Gastroesophageal sphincter (tissue), 4 donors: Measurements from ENCODE around the gene KPNA6. TPM values are rescaled to one million over a fixed set of nuclear protein-coding genes. Genes with fewer than 3 reads are reported as not detected.
A peak's percentile ranks its signal among the peaks of the same experiment; 100 is the strongest.

Source experiments
- ATAC-seq: fragments of 150-250 bp; one replicate; pipeline ENCODE4 v1.9.1; 2016; ENCODE audit warnings: mild to moderate bottlenecking, moderate library complexity
- H3K27ac ChIP-seq, 4 donors: fragments of 200-600 bp; sonication (generic) in 3 of 4; 1 replicate in 3 of 4; 2 replicates in 1 of 4; pipeline ENCODE4 v1.5.1; 2016 to 2019
- H3K27me3 ChIP-seq: fragments of 200-600 bp; sonication (generic); one replicate; pipeline ENCODE4 v1.5.1; 2019
- H3K36me3 ChIP-seq, 2 donors: fragments of 200-600 bp; sonication (generic); one replicate each; pipeline ENCODE4 v1.5.1; 2019; ENCODE audit warnings: control low read depth in 1 of 2
- H3K4me1 ChIP-seq, 3 donors: fragments of 200-600 bp; sonication (generic); 1 replicate in 2 of 3; 2 replicates in 1 of 3; pipeline ENCODE4 v1.5.1; 2016 to 2019; ENCODE audit warnings: control low read depth in 2 of 3
- H3K4me3 ChIP-seq, 2 donors: fragments of 200-600 bp; sonication (generic); one replicate each; pipeline ENCODE4 v1.5.1; 2019; ENCODE audit warnings: mild to moderate bottlenecking in 1 of 2, moderate library complexity in 1 of 2
- H3K9me3 ChIP-seq, 3 donors: fragments of 200-600 bp; sonication (generic); one replicate each; pipeline ENCODE4 v1.5.1; 2017 to 2019; ENCODE audit warnings: control low read depth in 2 of 3
- CTCF ChIP-seq, 4 experiments: fragments of 200-600 bp in 2 of 4; fragments of 450-650 bp in 2 of 4; sonication (generic) in 1 of 4; IDR thresholded peaks; one replicate each; pipeline ENCODE4 v1.5.1; 2017 to 2019; ENCODE audit warnings: antibody characterized with exemption in 4 of 4, mild to moderate bottlenecking in 2 of 4, moderate library complexity in 2 of 4
- EP300 ChIP-seq: sonication (generic); formaldehyde crosslinking; IDR thresholded peaks from one replicate; pipeline ENCODE4 v1.6.1; 2017; ENCODE audit warnings: antibody characterized with exemption, mild to moderate bottlenecking
- POLR2A ChIP-seq, 2 donors: fragments of 450-650 bp; IDR thresholded peaks; one replicate each; pipeline ENCODE4 v1.6.1; 2017; ENCODE audit warnings: antibody characterized with exemption in 2 of 2, mild to moderate bottlenecking in 2 of 2, moderate library complexity in 1 of 2
- POLR2AphosphoS5 ChIP-seq: sonication (generic); formaldehyde crosslinking; IDR thresholded peaks from one replicate; pipeline ENCODE4 v1.6.1; 2017; ENCODE audit warnings: antibody characterized with exemption
- WGBS, 2 donors: methylation state at CpG; one replicate each; pipeline ENCODE4 v1.1.5; 2018; ENCODE audit warnings: low coverage in 1 of 2; 5-methylcytosine and 5-hydroxymethylcytosine counted together
- total RNA-seq, 4 donors: library from RNA; depleted of rRNA; stranded (reverse); fragments of >200 nt; gene quantifications; one replicate each; pipeline ENCODE4 v1.1.0, GENCODE V29; 2016

KPNA6 gene
- total RNA-seq, 4 donors from 2014 or later: 52.9 to 70.4 (median 57.6) TPM

GRCh38 chr1:32091176-32091575 lies 16.7 kb upstream of the KPNA6 start:
- H3K27me3 ChIP-seq: no peaks in the 10 kb centered on the region
- 94 to 100% methylated on average over 5 to 8 of the region's 8 CpGs for WGBS, 2 donors
- H3K9me3 ChIP-seq: no peaks in the 10 kb centered on the region
- TF ChIP-seq EP300: no peak
- no peak for TF ChIP-seq CTCF (IDR thresholded peaks at IDR 0.05)
- TF ChIP-seq POLR2AphosphoS5: no peak
- TF ChIP-seq POLR2A (IDR thresholded peaks at IDR 0.05): no peak
- ATAC-seq: no peak
- no peaks in the 10 kb centered on the region for H3K4me1 ChIP-seq
- no peak overlapping the region for H3K4me3 ChIP-seq
- no peak overlapping the region for H3K27ac ChIP-seq
- H3K36me3 ChIP-seq: peaks cover 0 to 92% of the 10 kb centered on the region in 2 donors

- Histone ChIP-seq H3K27ac (no peak overlapping the region), H3K4me3 (no peak overlapping the region), H3K4me1 (no peaks in the 10 kb centered on the region), H3K9me3 (no peaks in the 10 kb centered on the region), H3K27me3 (no peaks in the 10 kb centered on the region), H3K36me3 (peaks cover 0 to 92% of the 10 kb centered on the region in 2 donors)
- WGBS, 2 donors: 100% methylated on average over 1 of the region's 15 CpGs; no CpG with 5 or more reads in 1 of the 2 donors
- TF ChIP-seq POLR2AphosphoS5 (no peak), EP300 (no peak), CTCF (IDR thresholded peaks at IDR 0.05) (no peak), POLR2A (IDR thresholded peaks at IDR 0.05) (no peak)
- no peak for ATAC-seq
Measured at GRCh38 chr1:32091591-32091990, 16.3 kb upstream of the KPNA6 start.

- 86 to 100% methylated on average over 2 to 6 of the region's 11 CpGs for WGBS, 2 donors
- no peak for TF ChIP-seq EP300
- no peak for TF ChIP-seq CTCF (IDR thresholded peaks at IDR 0.05)
- TF ChIP-seq POLR2AphosphoS5: no peak
- TF ChIP-seq POLR2A (IDR thresholded peaks at IDR 0.05): no peak
- Histone ChIP-seq H3K4me1 (no peaks in the 10 kb centered on the region), H3K27ac (no peak overlapping the region), H3K27me3 (no peaks in the 10 kb centered on the region), H3K9me3 (no peaks in the 10 kb centered on the region), H3K4me3 (no peak overlapping the region), H3K36me3 (peaks cover 0 to 94% of the 10 kb centered on the region in 2 donors)
- no peak for ATAC-seq
Measured at GRCh38 chr1:32094746-32095521, 12.9 kb upstream of the KPNA6 start.

GRCh38 chr1:32099426-32099825 lies 8.4 kb upstream of the KPNA6 start:
- Histone ChIP-seq H3K4me1 (no peaks in the 10 kb centered on the region), H3K27me3 (no peaks in the 10 kb centered on the region), H3K4me3 (no peak overlapping the region), H3K36me3 (peaks cover 0 to 85% of the 10 kb centered on the region in 2 donors), H3K9me3 (no peaks in the 10 kb centered on the region), H3K27ac (no peak overlapping the region)
- ATAC-seq: no peak
- 86 to 98% methylated on average over 4 of the region's 4 CpGs for WGBS, 2 donors
- TF ChIP-seq POLR2AphosphoS5 (no peak), EP300 (no peak), POLR2A (IDR thresholded peaks at IDR 0.05) (no peak), CTCF (IDR thresholded peaks at IDR 0.05) (no peak)

- Histone ChIP-seq H3K4me1 (no peaks in the 10 kb centered on the region), H3K9me3 (no peaks in the 10 kb centered on the region), H3K36me3 (peaks cover 0 to 75% of the 10 kb centered on the region in 2 donors), H3K4me3 (no peak overlapping the region), H3K27ac (no peak overlapping the region), H3K27me3 (no peaks in the 10 kb centered on the region)
- 100% methylated on average over 1 of the region's 10 CpGs; no CpG with 5 or more reads in 1 of the 2 donors for WGBS, 2 donors
- ATAC-seq: peak; percentile 43
- TF ChIP-seq EP300 (no peak), CTCF (IDR thresholded peaks at IDR 0.05) (no peak), POLR2AphosphoS5 (no peak), POLR2A (IDR thresholded peaks at IDR 0.05) (no peak)
Measured at GRCh38 chr1:32100359-32100758, 7.5 kb upstream of the KPNA6 start.
